Tibial artery (tissue), 4 donors: ENCODE measurements around the gene ACVR1.
A peak's percentile ranks its signal among the peaks of the same experiment; 100 is the strongest.

Experiments used
- DNase-seq, 2 donors: peaks; one replicate each; pipeline ENCODE4 v3.0.0-alpha.2; 2019
- H3K27ac ChIP-seq, 2 donors: fragments of 200-600 bp; sonication (generic) in 1 of 2; 1 replicate in 1 of 2; 2 replicates in 1 of 2; pipeline ENCODE4 v1.5.1; 2018 to 2019; ENCODE audit warnings: mild to moderate bottlenecking in 1 of 2
- H3K27me3 ChIP-seq, 2 donors: fragments of 200-600 bp; sonication (generic) in 1 of 2; one replicate each; pipeline versions ENCODE4 v1.5.1 to v1.6.0; 2016 to 2019
- H3K36me3 ChIP-seq, 3 donors: fragments of 200-600 bp; sonication (generic) in 2 of 3; one replicate each; pipeline ENCODE4 v1.5.1; 2016 to 2019; ENCODE audit warnings: mild to moderate bottlenecking in 2 of 3
- H3K4me1 ChIP-seq, 4 donors: fragments of 200-600 bp; sonication (generic) in 2 of 4; 1 replicate in 3 of 4; 2 replicates in 1 of 4; pipeline ENCODE4 v1.5.1; 2016 to 2019
- H3K4me3 ChIP-seq, 2 donors: fragments of 200-600 bp; sonication (generic) in 1 of 2; 1 replicate in 1 of 2; 2 replicates in 1 of 2; pipeline ENCODE4 v1.5.1; 2018 to 2019; ENCODE audit warnings: mild to moderate bottlenecking in 2 of 2
- H3K9me3 ChIP-seq, 3 donors: fragments of 200-600 bp; sonication (generic) in 1 of 3; one replicate each; pipeline ENCODE4 v1.5.1; 2016 to 2019
- intact Hi-C: fragments of 100-400 bp; cut with DNase I; formaldehyde crosslinking; loops from one replicate; pipeline ENCODE4 v1.15.0; 2023; ENCODE audit warnings: low total_unique reads
- TF ChIP-seq, protein P1 (sequence below), 2 experiments: fragments of 200-600 bp in 1 of 2; fragments of 450-650 bp in 1 of 2; IDR thresholded peaks; one replicate each; pipeline ENCODE4 v1.5.1; 2017 to 2019; ENCODE audit warnings: antibody characterized with exemption in 2 of 2, mild to moderate bottlenecking in 1 of 2, moderate library complexity in 1 of 2

ACVR1 gene

DNA sequence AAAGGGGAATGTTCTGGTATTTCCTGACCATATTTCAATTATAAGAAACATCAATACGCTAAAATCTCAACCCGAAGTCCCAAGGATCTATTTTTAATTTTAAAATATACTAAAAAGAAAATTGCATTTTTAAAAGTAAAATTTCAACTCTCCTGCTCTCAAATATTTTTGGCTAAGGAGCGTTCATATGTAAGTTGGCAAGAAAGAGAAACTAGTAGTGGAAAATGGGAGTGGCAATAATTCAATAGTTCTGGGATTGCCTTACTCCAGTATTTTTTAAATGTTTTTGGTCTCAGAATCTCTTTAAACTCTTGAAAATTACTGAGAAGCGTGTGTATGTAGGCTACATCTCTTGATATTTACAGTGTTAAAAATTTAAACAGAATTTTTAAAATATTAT lies 72.7 kb downstream of the ACVR1 start:
- Histone ChIP-seq H3K27ac (no peak overlapping the region), H3K4me1 (peaks cover 0 to 10% (median 7%) of the 10 kb centered on the region in 4 donors), H3K36me3 (peaks cover 1 to 11% (median 4%) of the 10 kb centered on the region in 3 donors), H3K9me3 (no peaks in the 10 kb centered on the region), H3K27me3 (no peaks in the 10 kb centered on the region), H3K4me3 (no peak overlapping the region)
- DNase-seq = no peak
- TF ChIP-seq, protein P1, sequence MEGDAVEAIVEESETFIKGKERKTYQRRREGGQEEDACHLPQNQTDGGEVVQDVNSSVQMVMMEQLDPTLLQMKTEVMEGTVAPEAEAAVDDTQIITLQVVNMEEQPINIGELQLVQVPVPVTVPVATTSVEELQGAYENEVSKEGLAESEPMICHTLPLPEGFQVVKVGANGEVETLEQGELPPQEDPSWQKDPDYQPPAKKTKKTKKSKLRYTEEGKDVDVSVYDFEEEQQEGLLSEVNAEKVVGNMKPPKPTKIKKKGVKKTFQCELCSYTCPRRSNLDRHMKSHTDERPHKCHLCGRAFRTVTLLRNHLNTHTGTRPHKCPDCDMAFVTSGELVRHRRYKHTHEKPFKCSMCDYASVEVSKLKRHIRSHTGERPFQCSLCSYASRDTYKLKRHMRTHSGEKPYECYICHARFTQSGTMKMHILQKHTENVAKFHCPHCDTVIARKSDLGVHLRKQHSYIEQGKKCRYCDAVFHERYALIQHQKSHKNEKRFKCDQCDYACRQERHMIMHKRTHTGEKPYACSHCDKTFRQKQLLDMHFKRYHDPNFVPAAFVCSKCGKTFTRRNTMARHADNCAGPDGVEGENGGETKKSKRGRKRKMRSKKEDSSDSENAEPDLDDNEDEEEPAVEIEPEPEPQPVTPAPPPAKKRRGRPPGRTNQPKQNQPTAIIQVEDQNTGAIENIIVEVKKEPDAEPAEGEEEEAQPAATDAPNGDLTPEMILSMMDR (IDR thresholded peaks at IDR 0.05) = no peak
- intact Hi-C loops = no loop called here

DNA sequence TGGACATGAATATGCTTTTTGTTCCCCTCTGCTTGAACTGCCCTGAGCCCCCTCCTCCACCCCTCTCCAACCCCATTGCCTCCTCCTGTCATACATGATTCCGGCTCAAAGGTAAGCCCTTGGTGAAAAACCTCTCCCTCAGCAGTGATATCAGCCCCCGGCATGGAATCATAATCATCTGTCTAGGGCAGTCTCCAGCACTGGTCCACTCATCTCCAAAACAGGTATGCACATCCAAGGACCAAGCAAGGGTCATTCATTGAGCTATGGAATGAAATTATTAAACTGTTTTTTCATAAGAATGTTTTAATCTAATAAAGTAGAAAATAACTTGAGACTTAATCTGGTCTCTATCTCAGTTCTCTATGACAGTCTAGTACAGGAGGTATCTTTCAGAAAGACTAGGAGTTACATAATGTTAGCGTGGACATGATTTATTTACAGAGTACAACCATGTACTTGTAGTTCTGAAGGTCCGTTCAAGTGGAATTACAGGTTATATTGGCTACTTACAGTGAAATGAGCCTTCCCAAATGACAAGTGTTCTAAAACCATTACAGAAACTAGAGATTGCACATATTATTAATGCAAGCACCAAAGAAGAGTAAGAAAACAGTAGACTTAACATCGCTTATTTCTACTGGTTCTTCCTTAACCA lies 75.2 kb downstream of the ACVR1 start:
- Histone ChIP-seq H3K9me3 (no peaks in the 10 kb centered on the region), H3K4me3 (no peak overlapping the region), H3K27me3 (no peaks in the 10 kb centered on the region), H3K4me1 (peaks cover 0 to 7% (median 6%) of the 10 kb centered on the region in 4 donors), H3K36me3 (peaks cover 11 to 14% (median 13%) of the 10 kb centered on the region in 3 donors), H3K27ac (no peak overlapping the region)
- TF ChIP-seq, protein P1 (IDR thresholded peaks at IDR 0.05) = no peak
- intact Hi-C loops = no loop called here
- DNase-seq = no peak

DNA sequence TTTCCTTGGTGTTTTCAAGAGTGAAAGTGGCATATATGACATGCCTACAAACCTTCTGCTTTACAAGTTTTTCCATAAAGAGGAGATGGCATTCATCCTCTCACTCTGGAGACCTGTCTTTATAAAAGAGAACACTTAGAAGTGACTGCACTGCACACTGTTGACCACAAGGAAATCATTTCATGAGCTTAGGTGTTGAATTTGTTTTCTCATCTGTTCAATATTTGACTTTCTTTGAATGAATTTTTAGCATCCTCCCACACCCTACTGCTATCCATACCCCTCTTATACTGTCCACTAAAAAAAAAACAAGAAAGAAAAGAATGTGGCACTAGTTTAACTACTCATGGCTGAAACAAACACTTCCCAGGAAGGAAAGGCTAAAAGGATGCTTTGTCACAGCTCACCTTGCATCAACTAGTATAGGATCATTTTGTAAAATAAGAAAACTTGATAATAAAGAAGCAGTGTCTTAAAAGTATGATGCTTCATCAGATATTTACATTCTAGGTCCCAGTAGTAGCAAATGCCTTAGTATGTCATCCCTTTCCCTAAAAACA lies 83.0 kb downstream of the ACVR1 start:
- TF ChIP-seq, protein P1 (IDR thresholded peaks at IDR 0.05) = peak in 1 of 2 experiments; percentile 22
- peaks cover 6 to 8% (median 7%) of the 10 kb centered on the region in 3 donors for H3K36me3 ChIP-seq
- peak overlapping the region; percentile 8 to 53 for H3K27ac ChIP-seq
- no peaks in the 10 kb centered on the region for H3K9me3 ChIP-seq
- peaks cover 0 to 41% (median 18%) of the 10 kb centered on the region in 4 donors for H3K4me1 ChIP-seq
- intact Hi-C loops = no loop called here
- H3K27me3 ChIP-seq = no peaks in the 10 kb centered on the region
- no peak for DNase-seq
- H3K4me3 ChIP-seq = no peak overlapping the region

DNA sequence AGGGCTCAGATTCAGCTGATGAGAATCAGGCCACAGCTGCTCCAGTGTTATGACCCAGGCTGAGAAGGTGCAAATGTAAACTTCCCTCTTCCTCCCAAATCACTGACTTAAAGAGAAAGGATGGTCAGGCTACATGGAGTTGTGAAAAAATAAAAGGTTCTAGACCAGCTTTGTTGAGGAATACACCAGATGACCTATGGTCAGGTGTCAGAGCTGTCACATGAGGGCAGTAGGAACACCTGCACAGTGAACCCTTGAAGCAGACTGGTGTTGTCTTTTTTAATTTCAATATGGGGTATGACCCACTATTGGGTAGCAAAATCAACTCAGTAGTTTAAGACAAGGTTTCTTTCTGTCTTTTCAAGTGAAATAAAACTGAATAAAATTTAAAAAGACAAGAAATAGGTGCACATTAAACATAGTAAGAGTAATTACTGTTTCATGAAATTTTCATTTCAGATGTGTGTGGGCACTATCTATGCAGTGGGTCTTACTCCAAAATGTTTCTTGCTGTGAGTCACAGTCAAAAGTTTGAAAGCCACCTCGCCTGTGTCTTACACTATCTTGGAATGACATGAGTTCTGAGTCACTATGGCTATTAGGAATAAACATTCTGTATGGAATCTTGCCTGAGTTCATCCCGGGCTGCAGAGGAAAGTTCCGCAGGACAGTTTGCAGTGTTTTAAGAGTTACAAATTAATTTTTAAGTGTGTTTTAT lies 83.6 kb downstream of the ACVR1 start:
- H3K27ac ChIP-seq = peak overlapping the region; percentile 8 to 53
- peaks cover 0 to 48% (median 20%) of the 10 kb centered on the region in 4 donors for H3K4me1 ChIP-seq
- peaks cover under 1 to 2% (median under 1%) of the 10 kb centered on the region in 3 donors for H3K36me3 ChIP-seq
- H3K9me3 ChIP-seq = no peaks in the 10 kb centered on the region
- intact Hi-C loops = no loop called here
- TF ChIP-seq, protein P1 (IDR thresholded peaks at IDR 0.05) = no peak
- no peak for DNase-seq
- no peak overlapping the region for H3K4me3 ChIP-seq
- no peaks in the 10 kb centered on the region for H3K27me3 ChIP-seq

DNA sequence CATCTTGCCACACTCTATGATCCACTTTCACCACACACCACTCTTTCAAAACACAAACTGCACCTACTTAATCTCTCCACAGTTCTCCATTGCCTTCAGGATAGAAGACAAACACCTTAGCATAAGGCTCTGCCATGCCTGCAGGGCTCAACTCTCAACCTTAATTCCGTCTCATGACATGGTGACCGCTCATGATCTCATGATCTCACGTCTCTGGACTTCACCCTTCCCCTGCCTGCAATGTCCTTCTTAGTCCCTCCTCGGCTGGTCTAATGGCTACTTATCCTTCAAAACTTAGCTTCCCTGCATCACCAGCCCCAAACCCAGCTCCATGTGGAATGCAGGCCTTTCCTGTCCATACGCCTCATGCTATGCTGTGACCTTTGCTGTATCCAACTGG lies 85.3 kb downstream of the ACVR1 start:
- peaks cover 0 to 64% (median 28%) of the 10 kb centered on the region in 4 donors for H3K4me1 ChIP-seq
- H3K27me3 ChIP-seq = no peaks in the 10 kb centered on the region
- peak overlapping the region; percentile 63 to 65 for H3K27ac ChIP-seq
- intact Hi-C loops = no loop called here
- TF ChIP-seq, protein P1 (IDR thresholded peaks at IDR 0.05) = no peak
- no peak for DNase-seq
- H3K36me3 ChIP-seq = no peaks in the 10 kb centered on the region
- no peaks in the 10 kb centered on the region for H3K9me3 ChIP-seq
- H3K4me3 ChIP-seq = no peak overlapping the region
